Islet precursor cell (in vitro differentiated cells): Measurements from ENCODE around the gene SMIM45.

ENCODE experiments used
- DNase-seq: peaks from one replicate; pipeline ENCODE4 v3.0.0-alpha.2; 2018

The SMIM45 gene

DNA sequence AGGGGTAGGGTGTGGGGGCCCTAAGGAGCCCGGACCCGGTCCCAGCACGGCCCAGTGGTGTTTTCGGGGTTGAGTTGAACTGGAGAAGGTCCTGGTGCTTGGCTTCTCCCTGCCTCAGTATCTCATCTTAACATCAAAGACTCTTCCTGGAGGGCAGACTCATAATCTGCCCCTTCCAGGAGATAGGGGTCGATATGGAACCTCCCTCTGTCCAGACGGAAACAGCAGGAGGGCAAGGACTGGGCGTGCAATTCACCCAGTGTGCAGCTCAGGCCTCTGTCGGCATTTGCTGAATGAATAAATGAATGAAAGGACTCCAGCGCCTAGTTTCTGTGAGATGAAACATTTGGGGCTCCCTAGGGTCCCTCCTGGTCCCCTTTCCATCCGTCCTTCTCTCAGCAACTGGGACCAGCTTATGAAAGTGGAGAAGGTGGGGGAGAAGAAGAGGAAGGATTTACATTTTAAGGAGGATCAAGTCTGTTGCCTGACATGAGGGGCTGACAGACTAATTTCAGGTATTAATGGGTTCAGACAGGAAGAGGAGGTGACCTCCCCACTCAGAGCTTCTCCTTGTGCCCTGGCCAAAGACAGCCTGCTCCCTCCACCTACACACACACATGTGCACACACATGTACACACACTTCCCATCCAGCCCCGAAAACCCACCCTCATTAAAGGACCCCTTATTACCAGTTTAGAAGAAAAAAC, 36.0 kb upstream of the SMIM45 start:
- no peak for DNase-seq

DNA sequence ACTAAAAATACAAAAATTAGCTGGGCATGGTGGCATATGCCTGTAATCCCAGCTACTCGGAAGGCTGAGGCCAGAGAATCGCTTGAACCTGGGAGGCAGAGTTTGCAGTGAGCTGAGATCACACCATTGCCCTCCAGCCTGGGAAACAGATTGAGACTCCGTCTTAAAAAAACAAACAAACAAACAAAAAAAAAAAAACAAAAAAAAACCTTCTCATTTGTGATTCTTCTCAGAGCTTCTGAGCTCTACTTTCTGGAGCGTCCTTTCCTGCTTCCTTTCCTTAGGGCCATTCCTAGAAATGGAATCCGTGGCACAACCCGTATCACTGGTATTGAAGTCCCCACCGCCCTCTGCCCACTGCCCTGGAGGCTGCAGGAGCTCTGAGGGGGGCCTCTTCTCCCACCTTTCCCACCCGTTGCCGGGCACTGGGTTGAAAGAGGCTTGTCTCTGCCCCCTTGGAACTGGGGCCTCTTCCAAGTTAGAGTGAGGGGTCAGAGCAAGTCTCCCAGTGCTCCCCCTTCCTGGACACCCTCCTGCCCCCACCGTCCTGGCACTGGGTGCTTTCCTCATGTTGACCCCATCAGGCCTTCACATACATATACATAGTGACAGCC, 35.1 kb upstream of the SMIM45 start:
- no peak for DNase-seq

- DNase-seq, result no peak
These were observed 34.5 kb upstream of the SMIM45 start for GRCh38 chr22:41917375-41917902.

DNA sequence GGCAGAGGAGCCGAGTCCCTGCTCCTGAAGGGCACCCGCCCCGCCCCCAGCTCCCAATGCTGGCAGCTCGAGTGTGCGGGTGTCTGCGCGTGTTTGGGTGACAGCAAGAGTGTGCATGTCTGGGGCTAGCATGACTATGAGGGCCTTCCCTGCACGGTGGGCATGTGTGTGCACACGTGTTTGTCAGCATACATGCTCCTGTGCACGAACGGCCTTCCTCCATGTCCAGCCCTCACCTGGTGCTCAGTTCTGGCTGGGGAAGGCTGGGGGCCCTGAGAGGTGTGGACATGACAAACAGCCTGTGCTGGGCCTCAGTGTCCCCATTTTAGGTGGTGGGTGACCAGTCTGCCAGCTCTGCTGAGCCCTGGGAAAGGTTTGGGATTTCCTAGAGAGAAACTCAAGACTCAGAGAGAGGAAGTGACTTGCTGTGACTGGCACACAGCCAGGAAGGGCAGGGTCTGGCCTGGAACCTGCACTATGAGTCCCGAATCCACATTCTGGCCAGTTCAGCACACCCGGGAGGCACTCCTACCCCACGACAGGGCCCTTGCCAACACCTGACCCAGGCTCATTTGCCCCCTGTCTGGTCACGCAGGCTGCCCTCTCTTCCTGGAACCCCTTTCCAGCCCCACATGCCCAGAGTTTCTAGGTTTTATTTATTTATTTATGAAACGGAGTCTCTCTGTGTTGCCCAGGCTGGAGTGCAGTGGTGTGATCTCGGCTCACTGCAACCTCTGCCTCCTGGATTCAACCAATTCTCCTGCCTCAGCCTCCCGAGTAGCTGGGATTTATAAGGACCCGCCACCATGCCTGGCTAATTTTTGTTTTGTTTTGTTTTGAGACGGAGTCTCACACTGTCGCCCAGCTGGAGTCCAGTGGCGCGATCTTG, 33.8 kb upstream of the SMIM45 start:
- no peak for DNase-seq

GRCh38 chr22:41919357-41920224, 32.4 kb upstream of the SMIM45 start:
- peak; percentile 74 for DNase-seq

GRCh38 chr22:41920271-41920976, 31.5 kb upstream of the SMIM45 start:
- no peak for DNase-seq

DNA sequence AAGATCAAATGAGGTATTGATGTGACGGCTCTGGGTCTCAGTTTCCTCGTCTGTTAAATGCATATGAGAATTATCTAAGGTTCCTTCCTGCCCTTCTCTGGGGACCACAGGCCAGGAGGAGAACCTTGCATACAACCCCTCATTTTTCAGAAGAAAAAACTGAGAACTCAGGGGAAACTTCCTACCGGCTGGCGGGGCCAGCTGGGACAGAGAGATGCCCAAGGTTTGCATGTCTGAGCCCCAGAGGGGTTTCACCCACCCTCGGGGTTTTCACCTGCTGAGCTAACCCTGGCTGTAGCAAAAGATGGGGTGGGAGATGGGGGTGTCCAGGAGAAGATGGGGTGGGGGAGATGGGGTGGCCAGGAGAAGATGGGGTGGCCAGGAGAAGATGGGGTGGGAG, 29.6 kb upstream of the SMIM45 start:
- no peak for DNase-seq

GRCh38 chr22:41922940-41923594, 28.9 kb upstream of the SMIM45 start:
- no peak for DNase-seq

GRCh38 chr22:41923595-41924276, 28.2 kb upstream of the SMIM45 start:
- no peak for DNase-seq

GRCh38 chr22:41925783-41926460, 26.0 kb upstream of the SMIM45 start:
- DNase-seq, result peak; percentile 91

DNA sequence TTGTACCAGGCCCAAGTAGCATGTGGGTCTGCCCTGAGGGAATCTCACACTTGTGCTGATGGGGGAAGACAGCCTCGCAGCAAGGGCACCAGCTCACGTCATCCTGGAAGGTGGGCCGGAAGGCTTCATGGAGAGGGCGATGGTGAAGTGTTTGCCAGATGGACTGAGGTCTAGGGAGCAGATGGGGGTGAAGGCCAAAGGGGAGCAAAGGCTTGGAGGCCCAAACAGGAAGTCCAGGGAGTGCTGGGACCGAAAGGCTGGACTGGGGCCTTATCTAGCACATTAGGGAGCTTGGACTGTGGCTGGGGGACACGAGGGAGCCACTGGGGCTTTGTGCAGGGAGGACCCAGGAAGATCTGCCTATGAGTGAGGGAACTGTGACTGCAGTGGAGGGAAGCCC, 24.1 kb upstream of the SMIM45 start:
- no peak for DNase-seq

DNA sequence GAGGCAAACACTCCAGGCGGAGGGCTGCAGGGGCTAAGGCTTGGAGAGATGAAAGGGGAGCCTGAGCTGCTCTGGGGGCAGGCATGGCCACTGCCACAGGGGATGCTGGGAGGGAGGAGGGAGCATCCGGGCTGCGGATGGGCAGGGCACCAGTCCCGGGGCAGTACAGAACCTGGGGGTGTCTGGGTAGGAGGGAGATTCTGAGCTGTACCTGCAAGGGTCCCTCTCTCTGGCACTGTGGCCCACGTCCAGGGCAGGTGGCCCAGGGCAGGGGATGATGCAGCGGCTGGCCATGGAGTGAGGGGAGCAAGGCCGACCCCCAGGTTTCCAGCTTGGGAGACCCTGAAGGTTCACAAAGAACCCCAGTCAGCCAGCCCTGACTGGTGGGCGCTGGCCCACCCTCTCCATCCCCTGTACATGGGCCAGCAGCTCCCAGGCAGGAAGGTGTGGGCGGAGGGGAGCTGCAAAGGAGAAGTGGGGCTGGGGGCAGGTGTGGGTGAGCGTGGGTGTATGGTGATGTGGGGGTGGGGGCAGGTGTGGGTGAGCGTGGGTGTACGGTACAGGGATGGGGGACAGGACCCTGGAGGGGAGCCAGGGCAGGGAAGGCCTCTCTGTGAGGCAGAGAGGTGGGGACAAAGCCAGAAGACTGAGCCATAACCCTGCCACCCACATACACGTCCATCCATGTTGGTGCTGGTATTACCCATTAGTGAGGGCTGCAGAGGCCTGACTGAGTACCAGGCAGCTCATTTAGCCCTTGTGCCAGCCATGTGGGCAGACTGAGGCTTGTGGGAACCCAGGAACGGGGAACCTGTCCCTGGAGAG, 23.1 kb upstream of the SMIM45 start:
- DNase-seq, result no peak

GRCh38 chr22:41929418-41929810, 22.5 kb upstream of the SMIM45 start:
- DNase-seq, result no peak

DNA sequence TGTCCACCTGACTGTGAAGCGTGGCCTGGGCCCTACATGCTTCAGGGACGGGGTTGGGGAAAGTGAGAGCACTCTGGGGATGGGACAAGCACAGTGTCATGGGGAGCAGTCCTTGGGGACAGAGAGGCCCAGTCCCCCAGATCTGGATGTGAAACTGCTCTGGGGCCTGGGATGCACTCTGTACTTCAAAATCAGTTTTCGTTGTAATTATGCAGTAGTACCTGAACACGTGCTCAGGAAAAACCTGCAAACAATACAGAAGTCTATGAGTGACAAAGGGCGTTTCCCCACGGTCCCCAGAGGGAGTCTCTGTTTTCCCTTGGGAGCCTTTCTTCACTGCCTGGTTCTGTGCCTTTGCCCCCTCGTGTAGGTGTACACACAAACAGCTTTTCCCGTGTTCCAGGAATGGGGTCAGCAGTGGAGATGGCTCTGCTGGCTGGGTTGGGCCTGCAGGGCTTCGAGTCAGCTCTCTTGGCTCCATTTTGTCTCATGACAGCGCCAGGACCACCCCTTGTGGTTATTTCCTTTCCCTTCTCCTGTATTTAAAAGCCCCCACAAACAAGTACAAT, 20.2 kb upstream of the SMIM45 start:
- DNase-seq, result peak; percentile 48

DNA sequence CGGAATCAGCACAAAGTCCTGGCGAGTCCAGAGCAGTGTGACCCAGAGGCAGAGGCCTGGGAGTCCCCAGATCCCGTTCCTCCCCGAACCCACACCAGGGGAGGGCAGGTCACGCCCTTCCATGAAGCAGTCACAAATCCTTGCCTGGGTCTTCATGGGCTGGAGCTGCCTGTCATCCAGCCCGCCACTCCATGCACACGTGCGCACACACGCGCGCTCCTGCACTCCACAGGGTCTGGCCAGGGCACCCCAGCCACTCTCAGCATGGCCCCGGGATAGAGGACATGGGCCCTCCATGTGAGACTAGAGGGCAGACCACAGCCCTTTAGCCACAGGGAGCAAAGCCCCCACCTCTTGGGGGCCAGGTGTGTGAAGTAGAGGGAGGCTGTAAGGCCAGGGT, 19.6 kb upstream of the SMIM45 start:
- DNase-seq, result no peak

DNA sequence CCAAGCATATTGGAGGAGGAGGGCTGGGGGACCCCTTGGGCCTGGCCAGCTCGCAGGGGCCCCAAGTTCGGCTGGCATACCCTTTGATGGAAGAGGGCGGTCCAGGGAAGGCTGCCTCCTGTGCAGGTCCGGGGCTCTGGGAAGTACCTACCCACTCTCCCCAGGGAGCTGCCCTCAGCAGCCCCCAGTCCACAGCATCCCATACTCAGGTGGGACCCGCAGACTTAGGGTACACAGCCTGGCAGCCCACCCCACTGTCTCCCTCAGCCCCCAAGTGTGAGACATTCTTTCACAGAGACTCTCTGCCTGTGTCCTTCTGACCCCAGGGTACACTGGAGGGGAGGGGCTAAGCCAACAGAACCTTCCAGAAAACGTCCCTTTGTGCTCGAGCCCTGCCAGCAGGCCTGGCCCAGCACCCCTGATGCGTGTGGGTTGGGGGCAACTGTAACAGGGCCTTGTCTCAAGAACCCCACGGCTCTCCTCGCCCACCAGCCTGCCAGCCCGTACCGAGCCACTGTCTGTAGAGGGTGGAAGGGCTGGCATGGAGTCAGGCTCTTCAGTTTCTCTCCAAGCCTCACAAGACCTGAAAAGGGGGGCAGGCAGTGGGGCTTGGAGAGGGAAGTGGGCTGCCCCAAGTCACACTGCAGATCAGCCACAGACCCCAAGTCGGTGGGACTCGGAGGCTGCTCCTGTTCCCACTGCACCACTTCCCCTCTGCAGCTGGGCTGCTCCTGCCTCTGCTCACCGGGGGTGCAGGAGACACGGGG, 18.4 kb upstream of the SMIM45 start:
- peak; percentile 43 for DNase-seq

- DNase-seq, result peak; percentile 39
These were observed 17.5 kb upstream of the SMIM45 start for GRCh38 chr22:41934284-41935014.
